Left forelimb (tissue), 1 donor: ENCODE measurements around the gene TRAK2.

ENCODE experiments used
- DNase-seq: peaks from one replicate; pipeline ENCODE4 v3.0.0-alpha.2; 2018; ENCODE audit warnings: low spot score

The TRAK2 gene

GRCh38 chr2:201361078-201361733 is 90.1 kb downstream of the TRAK2 start:
- no peak for DNase-seq

- DNase-seq, result no peak
Measured at GRCh38 chr2:201360256-201360655, 91.0 kb downstream of the TRAK2 start.

- DNase-seq, result no peak
Measured at GRCh38 chr2:201358684-201359083, 92.6 kb downstream of the TRAK2 start.

- DNase-seq, result no peak
Measured at GRCh38 chr2:201357221-201357620, 94.0 kb downstream of the TRAK2 start, which contains the start of gene FLACC1. Gene FLACC1, minus strand, starts transcription at chr2:201357345. Its CDS starts 5,941 bp downstream, at chr2:201351404.

GRCh38 chr2:201353116-201353515 is 98.1 kb downstream of the TRAK2 start:
- no peak for DNase-seq

GRCh38 chr2:201350879-201351278 is 100.4 kb downstream of the TRAK2 start:
- no peak for DNase-seq

GRCh38 chr2:201349601-201350000 is 101.7 kb downstream of the TRAK2 start:
- no peak for DNase-seq

GRCh38 chr2:201348758-201349157 is 102.5 kb downstream of the TRAK2 start:
- no peak for DNase-seq

- DNase-seq, result no peak
Measured at GRCh38 chr2:201347138-201347537, 104.1 kb downstream of the TRAK2 start.

- DNase-seq, result no peak
Measured at GRCh38 chr2:201345625-201346213, 105.5 kb downstream of the TRAK2 start.

GRCh38 chr2:201344663-201345366 is 106.4 kb downstream of the TRAK2 start:
- no peak for DNase-seq

- no peak for DNase-seq
Measured at GRCh38 chr2:201343559-201343958, 107.7 kb downstream of the TRAK2 start.

GRCh38 chr2:201342923-201343322 is 108.3 kb downstream of the TRAK2 start:
- DNase-seq, result no peak

GRCh38 chr2:201329409-201329808 is 121.8 kb downstream of the TRAK2 start:
- DNase-seq, result no peak

- no peak for DNase-seq
Measured at GRCh38 chr2:201327678-201328077, 123.6 kb downstream of the TRAK2 start.
